Cerebellar cortex (tissue), 1 donor: ENCODE results near the gene SP9.

Experiments used
- DNase-seq: peaks from one replicate; pipeline ENCODE4 v3.0.0-alpha.2; 2015; ENCODE audit warnings: low spot score

Gene SP9

GRCh38 chr2:174334781-174335251, at the start of gene SP9:
TSS of gene SP9 (plus strand) at chr2:174334954. CDS start at chr2:174335093, 139 bp downstream.
- no peak for DNase-seq

GRCh38 chr2:174286172-174286571, 48.6 kb upstream of the SP9 start:
- DNase-seq = no peak

- no peak for DNase-seq
Measured at GRCh38 chr2:174292908-174293307, 41.8 kb upstream of the SP9 start.

GRCh38 chr2:174300114-174300513, 34.6 kb upstream of the SP9 start:
- no peak for DNase-seq

GRCh38 chr2:174312581-174313234, 22.0 kb upstream of the SP9 start:
- no peak for DNase-seq

- DNase-seq = no peak
Measured at GRCh38 chr2:174322149-174322548, 12.6 kb upstream of the SP9 start.

GRCh38 chr2:174322746-174323145, 12.0 kb upstream of the SP9 start:
- DNase-seq = no peak

- no peak for DNase-seq
Measured at GRCh38 chr2:174324530-174324929, 10.2 kb upstream of the SP9 start.

GRCh38 chr2:174325373-174326160, 9.2 kb upstream of the SP9 start:
- no peak for DNase-seq

GRCh38 chr2:174326161-174327020, 8.4 kb upstream of the SP9 start:
- DNase-seq = no peak

- DNase-seq = no peak
Measured at GRCh38 chr2:174327021-174327840, 7.5 kb upstream of the SP9 start.

GRCh38 chr2:174327841-174328113, 7.0 kb upstream of the SP9 start:
- DNase-seq = no peak

GRCh38 chr2:174328114-174328960, 6.4 kb upstream of the SP9 start:
- no peak for DNase-seq

- DNase-seq = no peak
Measured at GRCh38 chr2:174328961-174329715, 5.6 kb upstream of the SP9 start.

GRCh38 chr2:174330945-174331594, 3.7 kb upstream of the SP9 start:
- DNase-seq = no peak

- no peak for DNase-seq
Measured at GRCh38 chr2:174331595-174332216, 3.0 kb upstream of the SP9 start.

GRCh38 chr2:174332217-174332963, 2.4 kb upstream of the SP9 start:
- no peak for DNase-seq

- no peak for DNase-seq
Measured at GRCh38 chr2:174333017-174333371, 1.8 kb upstream of the SP9 start.
